ENCODE measurements around the gene FAM222A. TPM values are rescaled to one million over a fixed set of nuclear protein-coding genes. Genes with fewer than 3 reads are reported as not detected.
A peak's percentile ranks its signal among the peaks of the same experiment; 100 is the strongest.

The FAM222A gene
- total RNA-seq, 1 donor = 0.36 TPM

GRCh38 chr12:109740694-109741245, 27.1 kb downstream of the FAM222A start:
- H3K4me1 ChIP-seq (ENCODE audit: insufficient read depth, low read length) = no peaks in the 10 kb centered on the region
- no peaks in the 10 kb centered on the region for H3K79me2 ChIP-seq (ENCODE audit: insufficient read depth, low read length)
- H3K36me3 ChIP-seq (ENCODE audit: insufficient read depth, low read length) = no peaks in the 10 kb centered on the region
- peak; percentile 27 for DNase-seq (ENCODE audit: insufficient read length, low spot score, missing footprints)
- H3K27me3 ChIP-seq (ENCODE audit: insufficient read depth, low read length) = peaks cover 4% of the 10 kb centered on the region
- no peak overlapping the region for H3K4me2 ChIP-seq (ENCODE audit: insufficient read depth, low read length)
- H3K4me3 ChIP-seq (ENCODE audit: insufficient read depth, low read length) = no peak overlapping the region
- no peak overlapping the region for H3K27ac ChIP-seq (ENCODE audit: low read depth, low read length)
- TF ChIP-seq, protein P1, sequence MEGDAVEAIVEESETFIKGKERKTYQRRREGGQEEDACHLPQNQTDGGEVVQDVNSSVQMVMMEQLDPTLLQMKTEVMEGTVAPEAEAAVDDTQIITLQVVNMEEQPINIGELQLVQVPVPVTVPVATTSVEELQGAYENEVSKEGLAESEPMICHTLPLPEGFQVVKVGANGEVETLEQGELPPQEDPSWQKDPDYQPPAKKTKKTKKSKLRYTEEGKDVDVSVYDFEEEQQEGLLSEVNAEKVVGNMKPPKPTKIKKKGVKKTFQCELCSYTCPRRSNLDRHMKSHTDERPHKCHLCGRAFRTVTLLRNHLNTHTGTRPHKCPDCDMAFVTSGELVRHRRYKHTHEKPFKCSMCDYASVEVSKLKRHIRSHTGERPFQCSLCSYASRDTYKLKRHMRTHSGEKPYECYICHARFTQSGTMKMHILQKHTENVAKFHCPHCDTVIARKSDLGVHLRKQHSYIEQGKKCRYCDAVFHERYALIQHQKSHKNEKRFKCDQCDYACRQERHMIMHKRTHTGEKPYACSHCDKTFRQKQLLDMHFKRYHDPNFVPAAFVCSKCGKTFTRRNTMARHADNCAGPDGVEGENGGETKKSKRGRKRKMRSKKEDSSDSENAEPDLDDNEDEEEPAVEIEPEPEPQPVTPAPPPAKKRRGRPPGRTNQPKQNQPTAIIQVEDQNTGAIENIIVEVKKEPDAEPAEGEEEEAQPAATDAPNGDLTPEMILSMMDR (IDR thresholded peaks at IDR 0.05; ENCODE audit: extremely low read depth, low read depth, low read length) = no peak
- H3K9me3 ChIP-seq (ENCODE audit: low read depth, low read length) = no peaks in the 10 kb centered on the region
- H4K20me1 ChIP-seq (ENCODE audit: insufficient read depth, low read length) = no peaks in the 10 kb centered on the region
- H2AFZ ChIP-seq (ENCODE audit: low read length) = no peak overlapping the region

DNA sequence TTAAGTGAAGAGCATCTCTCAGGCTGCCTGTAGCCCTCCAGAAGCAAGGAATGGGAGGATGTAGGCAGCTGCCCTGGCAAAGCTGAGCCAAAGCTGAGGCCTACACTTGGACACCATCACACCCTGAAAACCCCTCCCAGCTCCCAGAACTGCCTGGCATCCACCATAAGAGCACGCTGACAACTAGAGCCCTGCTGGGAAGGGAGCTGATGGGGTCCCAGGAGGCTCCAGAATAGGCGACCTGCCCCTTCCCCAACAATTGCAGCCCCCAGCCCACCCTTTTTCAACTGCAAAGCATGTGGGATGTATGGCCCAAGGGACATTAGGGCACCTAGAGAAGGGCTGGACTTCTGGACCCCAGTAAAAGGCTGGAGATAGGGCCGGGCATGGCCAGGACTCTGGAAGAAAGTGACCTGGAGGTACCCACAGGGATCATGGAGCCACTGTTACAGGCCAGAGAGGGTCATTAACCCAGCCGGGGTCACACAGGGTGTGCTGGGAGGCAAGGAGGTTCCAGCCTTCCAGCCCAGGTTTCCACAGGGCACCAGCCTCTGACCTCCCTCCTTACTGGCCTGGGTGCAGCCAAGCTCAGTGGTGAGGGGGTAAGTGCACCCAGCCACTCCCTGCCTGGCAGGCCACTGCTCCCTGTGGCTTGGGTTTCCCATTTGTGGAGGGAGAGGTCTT, 27.8 kb downstream of the FAM222A start:
- Histone ChIP-seq H3K27me3 (ENCODE audit: insufficient read depth, low read length) (no peaks in the 10 kb centered on the region), H2AFZ (ENCODE audit: low read length) (no peak overlapping the region), H3K4me2 (ENCODE audit: insufficient read depth, low read length) (no peak overlapping the region), H3K36me3 (ENCODE audit: insufficient read depth, low read length) (no peaks in the 10 kb centered on the region), H3K9me3 (ENCODE audit: low read depth, low read length) (no peaks in the 10 kb centered on the region), H3K27ac (ENCODE audit: low read depth, low read length) (no peak overlapping the region), H3K4me3 (ENCODE audit: insufficient read depth, low read length) (no peak overlapping the region), H3K79me2 (ENCODE audit: insufficient read depth, low read length) (no peaks in the 10 kb centered on the region), H4K20me1 (ENCODE audit: insufficient read depth, low read length) (no peaks in the 10 kb centered on the region), H3K4me1 (ENCODE audit: insufficient read depth, low read length) (no peaks in the 10 kb centered on the region)
- TF ChIP-seq, protein P1 (IDR thresholded peaks at IDR 0.05; ENCODE audit: extremely low read depth, low read depth, low read length) = no peak
- no peak for DNase-seq (ENCODE audit: insufficient read length, low spot score, missing footprints)

GRCh38 chr12:109741970-109742703, 28.5 kb downstream of the FAM222A start:
- no peaks in the 10 kb centered on the region for H3K36me3 ChIP-seq (ENCODE audit: insufficient read depth, low read length)
- no peak overlapping the region for H3K27ac ChIP-seq (ENCODE audit: low read depth, low read length)
- DNase-seq (ENCODE audit: insufficient read length, low spot score, missing footprints) = peak; percentile 30
- TF ChIP-seq, protein P1 (IDR thresholded peaks at IDR 0.05; ENCODE audit: extremely low read depth, low read depth, low read length) = no peak
- no peaks in the 10 kb centered on the region for H3K9me3 ChIP-seq (ENCODE audit: low read depth, low read length)
- H4K20me1 ChIP-seq (ENCODE audit: insufficient read depth, low read length) = no peaks in the 10 kb centered on the region
- H3K79me2 ChIP-seq (ENCODE audit: insufficient read depth, low read length) = no peaks in the 10 kb centered on the region
- no peak overlapping the region for H3K4me3 ChIP-seq (ENCODE audit: insufficient read depth, low read length)
- H2AFZ ChIP-seq (ENCODE audit: low read length) = no peak overlapping the region
- no peaks in the 10 kb centered on the region for H3K27me3 ChIP-seq (ENCODE audit: insufficient read depth, low read length)
- H3K4me2 ChIP-seq (ENCODE audit: insufficient read depth, low read length) = no peak overlapping the region
- H3K4me1 ChIP-seq (ENCODE audit: insufficient read depth, low read length) = no peaks in the 10 kb centered on the region

All from osteoblast (primary cell).